OCI-LY3 (cell line): ENCODE data around the gene PPEF2.

Experiments
- H2AFZ ChIP-seq: fragments of 200-600, 300-600 bp; shearing (Covaris generic); 2 replicates; pipeline ENCODE4 v1.6.0; 2014; ENCODE audit warnings: antibody characterized with exemption, low read depth, low read length
- H3K27ac ChIP-seq: fragments of 200-600, 300-600 bp; sonication (generic); 2 replicates; pipeline ENCODE4 v1.5.1; 2014; ENCODE audit warnings: mild to moderate bottlenecking, low read length, moderate library complexity, mixed read lengths
- H3K27me3 ChIP-seq: fragments of 200-600, 300-600 bp; sonication (generic); 2 replicates; pipeline ENCODE4 v1.6.1; 2014; ENCODE audit warnings: low read depth, low read length, mixed read lengths
- H3K36me3 ChIP-seq: fragments of 200-600, 300-600 bp; sonication (generic); replicated peaks from 2 replicates; pipeline ENCODE3; 2014; ENCODE audit warnings: low read depth, low read length, mixed read lengths
- H3K4me1 ChIP-seq: fragments of 300-600, 200-600 bp; sonication (generic); 2 replicates; pipeline ENCODE4 v1.6.1; 2014; ENCODE audit warnings: low read length, mixed read lengths
- H3K4me2 ChIP-seq: fragments of 200-600, 300-600 bp; sonication (generic); 2 replicates; pipeline ENCODE4 v1.6.1; 2014; ENCODE audit warnings: low read length, mixed read lengths
- H3K4me3 ChIP-seq: fragments of 300-600, 200-600 bp; sonication (generic); 2 replicates; pipeline ENCODE4 v1.5.1; 2014; ENCODE audit warnings: antibody characterized with exemption, mild to moderate bottlenecking, low read length, moderate library complexity
- H3K79me2 ChIP-seq: fragments of 300-600, 200-600 bp; shearing (Covaris generic); 2 replicates; pipeline ENCODE4 v1.6.1; 2014; ENCODE audit warnings: mild to moderate bottlenecking, low read length, mixed read lengths
- H3K9ac ChIP-seq: fragments of 300-600, 200-600 bp; shearing (Covaris generic); 2 replicates; pipeline ENCODE4 v1.6.0; 2014; ENCODE audit warnings: mild to moderate bottlenecking, low read length, moderate library complexity
- H3K9me3 ChIP-seq: fragments of 200-600, 300-600 bp; shearing (Covaris generic); 2 replicates; pipeline ENCODE4 v1.6.1; 2014; ENCODE audit warnings: low read length, mixed read lengths; ENCODE audit not compliant: insufficient read depth
- H4K20me1 ChIP-seq: fragments of 200-600, 300-600 bp; sonication (generic); 2 replicates; pipeline ENCODE4 v1.6.1; 2016; ENCODE audit warnings: low read length, mixed read lengths; ENCODE audit not compliant: insufficient read depth
- EZH2phosphoT487 ChIP-seq: fragments of 200-600 bp; shearing (Covaris generic); IDR thresholded peaks from 2 replicates; pipeline ENCODE4 v1.6.1; 2018; ENCODE audit warnings: antibody characterized with exemption, mixed run types, low read depth
- TF ChIP-seq, protein P1 (sequence below): fragments of 200-600, 300-600 bp; sonication (generic); IDR thresholded peaks from 2 replicates; pipeline ENCODE4 v1.5.1; 2014; ENCODE audit warnings: antibody characterized with exemption, low read length, low read depth

Gene PPEF2

GRCh38 chr4:75889537-75890199 is 12.6 kb downstream of the PPEF2 start:
- Histone ChIP-seq H3K4me1 (no peaks in the 10 kb centered on the region), H3K4me3 (no peak overlapping the region), H3K27ac (no peak overlapping the region), H3K27me3 (peaks cover 6% of the 10 kb centered on the region; the same call in 1 of the 2 replicates), H3K36me3 (no peaks in the 10 kb centered on the region), H3K4me2 (no peak overlapping the region), H2AFZ (no peak overlapping the region), H3K9me3 (no peaks in the 10 kb centered on the region), H3K9ac (no peak overlapping the region), H3K79me2 (no peaks in the 10 kb centered on the region), H4K20me1 (no peaks in the 10 kb centered on the region)
- no peak for TF ChIP-seq EZH2phosphoT487
- TF ChIP-seq, protein P1, sequence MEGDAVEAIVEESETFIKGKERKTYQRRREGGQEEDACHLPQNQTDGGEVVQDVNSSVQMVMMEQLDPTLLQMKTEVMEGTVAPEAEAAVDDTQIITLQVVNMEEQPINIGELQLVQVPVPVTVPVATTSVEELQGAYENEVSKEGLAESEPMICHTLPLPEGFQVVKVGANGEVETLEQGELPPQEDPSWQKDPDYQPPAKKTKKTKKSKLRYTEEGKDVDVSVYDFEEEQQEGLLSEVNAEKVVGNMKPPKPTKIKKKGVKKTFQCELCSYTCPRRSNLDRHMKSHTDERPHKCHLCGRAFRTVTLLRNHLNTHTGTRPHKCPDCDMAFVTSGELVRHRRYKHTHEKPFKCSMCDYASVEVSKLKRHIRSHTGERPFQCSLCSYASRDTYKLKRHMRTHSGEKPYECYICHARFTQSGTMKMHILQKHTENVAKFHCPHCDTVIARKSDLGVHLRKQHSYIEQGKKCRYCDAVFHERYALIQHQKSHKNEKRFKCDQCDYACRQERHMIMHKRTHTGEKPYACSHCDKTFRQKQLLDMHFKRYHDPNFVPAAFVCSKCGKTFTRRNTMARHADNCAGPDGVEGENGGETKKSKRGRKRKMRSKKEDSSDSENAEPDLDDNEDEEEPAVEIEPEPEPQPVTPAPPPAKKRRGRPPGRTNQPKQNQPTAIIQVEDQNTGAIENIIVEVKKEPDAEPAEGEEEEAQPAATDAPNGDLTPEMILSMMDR: no peak

- Histone ChIP-seq H3K79me2 (no peaks in the 10 kb centered on the region), H2AFZ (no peak overlapping the region), H3K27ac (no peak overlapping the region), H3K9me3 (no peaks in the 10 kb centered on the region), H3K36me3 (no peaks in the 10 kb centered on the region), H3K4me2 (no peak overlapping the region), H3K9ac (no peak overlapping the region), H4K20me1 (no peaks in the 10 kb centered on the region), H3K4me1 (no peaks in the 10 kb centered on the region), H3K4me3 (no peak overlapping the region), H3K27me3 (peaks cover 6% of the 10 kb centered on the region; the same call in 1 of the 2 replicates)
- TF ChIP-seq EZH2phosphoT487: no peak
- TF ChIP-seq, protein P1: no peak
Measured at GRCh38 chr4:75886104-75886503, 16.1 kb downstream of the PPEF2 start.

DNA sequence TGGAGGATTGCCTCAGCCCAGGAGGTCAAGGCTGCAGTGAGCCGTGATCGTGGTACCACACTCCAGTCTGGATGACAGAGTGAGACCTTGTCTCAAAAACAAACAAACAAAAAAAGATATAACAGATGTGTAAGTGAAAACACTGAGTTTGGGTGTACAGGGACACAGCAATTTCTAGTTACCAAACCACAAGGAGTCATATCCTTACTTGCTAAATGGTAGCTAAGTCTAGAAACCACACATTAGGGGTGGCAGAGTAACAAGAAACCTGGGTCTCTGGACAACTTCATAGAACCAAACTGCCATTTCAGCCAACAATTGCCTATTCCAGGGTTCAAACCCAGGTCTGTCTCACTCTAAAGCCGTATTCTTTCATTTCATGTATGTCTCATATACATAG is 20.8 kb downstream of the PPEF2 start:
- Histone ChIP-seq H3K9me3 (no peaks in the 10 kb centered on the region), H3K27me3 (peaks cover 14% of the 10 kb centered on the region), H4K20me1 (no peaks in the 10 kb centered on the region), H3K9ac (no peak overlapping the region), H3K4me3 (no peak overlapping the region), H2AFZ (no peak overlapping the region), H3K4me2 (no peak overlapping the region), H3K4me1 (no peaks in the 10 kb centered on the region), H3K27ac (no peak overlapping the region), H3K36me3 (no peaks in the 10 kb centered on the region), H3K79me2 (no peaks in the 10 kb centered on the region)
- TF ChIP-seq EZH2phosphoT487: no peak
- TF ChIP-seq, protein P1: no peak

GRCh38 chr4:75880278-75880677 is 22.0 kb downstream of the PPEF2 start:
- TF ChIP-seq EZH2phosphoT487: no peak
- TF ChIP-seq, protein P1: no peak
- Histone ChIP-seq H3K36me3 (no peaks in the 10 kb centered on the region), H3K27me3 (peaks cover 14% of the 10 kb centered on the region), H3K79me2 (no peaks in the 10 kb centered on the region), H3K4me3 (no peak overlapping the region), H2AFZ (no peak overlapping the region), H3K4me1 (no peaks in the 10 kb centered on the region), H3K4me2 (no peak overlapping the region), H3K9me3 (no peaks in the 10 kb centered on the region), H3K9ac (no peak overlapping the region), H4K20me1 (no peaks in the 10 kb centered on the region), H3K27ac (no peak overlapping the region)
